Muscle of leg (tissue), 11 donors: ENCODE data around the gene SLCO2A1. TPM values are rescaled to one million over a fixed set of nuclear protein-coding genes. Genes with fewer than 3 reads are reported as not detected.

Experiments used
- DNase-seq: peaks from one replicate; pipeline ENCODE4 v3.0.0; 2013
- H3K27ac ChIP-seq: one replicate; pipeline ENCODE4 v1.5.1; 2013; ENCODE audit warnings: mild to moderate bottlenecking, low read length, control low read depth
- H3K27me3 ChIP-seq: one replicate; pipeline ENCODE4 v1.6.1; 2013; ENCODE audit warnings: low read length; ENCODE audit not compliant: control insufficient read depth, insufficient read depth
- H3K36me3 ChIP-seq: one replicate; pipeline ENCODE4 v1.6.1; 2013; ENCODE audit warnings: low read length; ENCODE audit not compliant: control insufficient read depth, insufficient read depth
- H3K4me1 ChIP-seq: one replicate; pipeline ENCODE4 v1.6.1; 2013; ENCODE audit warnings: low read length; ENCODE audit not compliant: control insufficient read depth, insufficient read depth
- H3K4me3 ChIP-seq: one replicate; pipeline ENCODE4 v1.5.1; 2013; ENCODE audit warnings: low read length, control low read depth
- H3K9me3 ChIP-seq: replicated peaks from 2 replicates; pipeline ENCODE4 v1.6.1; 2013; ENCODE audit warnings: low read depth, low read length; ENCODE audit not compliant: control insufficient read depth
- WGBS: methylation state at CpG from one replicate; pipeline ENCODE4 v1.1.5; 2013; ENCODE audit warnings: missing lambda C conversion rate; ENCODE audit not compliant: insufficient coverage; 5-methylcytosine and 5-hydroxymethylcytosine counted together
- polyA plus RNA-seq, 8 donors: library from polyadenylated mRNA; unstranded; fragments of 120-200 nt; gene quantifications; one replicate each; pipeline versions ENCODE4 v1.2.1 to v1.2.3, GENCODE V29; 2013; ENCODE audit warnings: inconsistent platforms in 1 of 8, low replicate concordance in 1 of 8; ENCODE audit not compliant: insufficient read length in 8 of 8, insufficient read depth in 1 of 8
- total RNA-seq: library from RNA; stranded (reverse); fragments of 120-200 nt; gene quantifications from one replicate; pipeline ENCODE4 v1.2.4, GENCODE V29; 2013

Gene SLCO2A1
- total and polyA plus RNA-seq, 9 donors = 0.49 to 3.9 (median 1.6) TPM

DNA sequence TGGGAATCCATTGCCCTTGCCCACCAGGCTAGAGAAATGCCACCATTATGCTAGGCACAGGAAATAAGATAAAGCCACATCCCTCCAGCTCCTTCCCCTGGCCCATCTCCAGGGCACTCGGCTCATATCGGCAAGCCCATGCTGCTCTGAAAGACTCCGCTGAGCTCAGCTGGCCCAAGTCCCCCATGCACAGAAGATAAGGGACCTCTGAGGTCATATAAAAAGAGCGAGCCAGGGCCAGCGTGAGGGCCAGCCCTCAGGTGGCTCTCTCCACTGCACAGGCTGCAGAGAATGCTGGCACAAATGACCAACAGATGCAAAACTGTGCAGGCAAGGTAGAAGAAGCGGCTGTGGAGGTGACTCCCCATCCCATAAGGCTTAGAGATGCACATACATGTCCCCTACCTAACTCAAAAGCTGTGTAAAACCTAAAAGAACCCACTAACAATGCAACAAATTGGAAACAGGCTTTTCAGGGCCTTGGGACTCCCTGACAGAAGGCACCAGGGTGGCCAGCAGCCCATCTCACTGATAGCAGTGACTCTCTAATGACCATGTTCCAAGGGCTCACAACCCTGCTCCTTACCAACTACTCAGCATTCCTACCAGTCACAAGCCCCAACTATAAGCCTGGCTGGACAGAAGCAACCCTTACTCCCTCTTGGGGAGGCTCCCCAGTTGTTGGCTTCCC, 137.0 kb downstream of the SLCO2A1 start:
- H3K27ac ChIP-seq = no peak overlapping the region
- 74% methylated on average over 6 of the region's 6 CpGs for WGBS
- no peak for DNase-seq
- H3K9me3 ChIP-seq = no peaks in the 10 kb centered on the region
- H3K36me3 ChIP-seq = no peaks in the 10 kb centered on the region
- peaks cover 30% of the 10 kb centered on the region for H3K27me3 ChIP-seq
- peaks cover 40% of the 10 kb centered on the region for H3K4me1 ChIP-seq
- no peak overlapping the region for H3K4me3 ChIP-seq

- peaks cover 21% of the 10 kb centered on the region for H3K27me3 ChIP-seq
- no peaks in the 10 kb centered on the region for H3K36me3 ChIP-seq
- peak overlapping the region; percentile 42 for H3K27ac ChIP-seq
- H3K4me1 ChIP-seq = peaks cover 40% of the 10 kb centered on the region
- no peak for DNase-seq
- no peaks in the 10 kb centered on the region for H3K9me3 ChIP-seq
- H3K4me3 ChIP-seq = no peak overlapping the region
- 72% methylated on average over 7 of the region's 11 CpGs for WGBS
These were observed 137.9 kb downstream of the SLCO2A1 start for GRCh38 chr3:133891662-133892378.

DNA sequence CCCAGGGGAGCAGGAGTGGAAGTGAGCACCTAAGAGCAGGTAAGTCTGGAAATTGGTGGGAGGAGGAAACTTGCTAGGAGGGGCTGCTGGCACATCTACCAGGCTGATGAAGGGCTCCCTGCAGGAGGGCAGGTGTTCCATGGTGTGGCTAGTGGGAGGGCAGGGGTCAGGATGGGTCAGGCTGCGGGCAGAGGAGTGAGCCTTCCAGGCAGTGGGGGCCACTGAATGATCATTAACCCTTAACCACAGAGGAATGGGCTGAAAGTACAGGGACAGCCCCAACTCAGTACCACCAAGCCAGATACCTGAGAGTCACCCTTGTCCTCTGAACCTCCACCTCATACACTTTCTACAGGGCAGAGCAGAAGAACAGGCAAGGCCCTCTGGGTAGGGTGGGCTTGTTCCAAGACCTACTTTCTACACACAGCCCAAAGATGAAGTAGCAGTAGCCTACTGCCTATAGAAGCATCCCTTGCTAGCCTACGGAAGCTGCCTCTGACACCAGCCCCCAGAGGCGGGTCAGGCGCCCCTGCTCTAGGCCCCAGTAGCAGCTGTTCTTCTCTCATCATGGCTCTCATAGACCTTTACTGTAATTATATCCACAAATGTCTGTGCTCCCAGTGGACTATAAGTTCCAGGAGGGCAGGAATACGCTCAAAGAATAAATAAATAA, 138.6 kb downstream of the SLCO2A1 start:
- DNase-seq = no peak
- no peaks in the 10 kb centered on the region for H3K9me3 ChIP-seq
- 100% methylated on average over 1 of the region's 5 CpGs for WGBS
- peaks cover 14% of the 10 kb centered on the region for H3K27me3 ChIP-seq
- no peak overlapping the region for H3K4me3 ChIP-seq
- H3K27ac ChIP-seq = peak overlapping the region; percentile 42
- H3K4me1 ChIP-seq = peaks cover 35% of the 10 kb centered on the region
- no peaks in the 10 kb centered on the region for H3K36me3 ChIP-seq

DNA sequence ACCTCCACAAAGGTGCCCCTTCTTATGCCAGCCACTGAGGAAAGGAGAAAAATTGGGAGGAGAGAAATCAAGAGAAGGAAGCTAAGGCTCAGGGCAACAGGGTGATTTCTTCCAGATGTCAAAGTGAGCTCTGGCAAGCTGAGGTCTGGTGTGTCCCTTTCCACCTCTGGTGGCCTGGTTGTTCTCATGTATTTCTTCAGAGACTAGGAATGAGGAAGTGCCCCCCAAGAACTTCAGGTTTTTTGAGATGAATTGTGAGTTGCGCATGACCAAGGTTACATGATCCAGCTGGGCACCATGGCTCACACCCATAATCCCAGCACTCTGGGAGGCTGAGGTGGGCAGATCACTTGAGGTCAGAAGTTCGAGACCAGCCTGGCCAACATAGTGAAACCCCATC, 139.7 kb downstream of the SLCO2A1 start:
- Histone ChIP-seq H3K27ac (no peak overlapping the region), H3K4me1 (peaks cover 32% of the 10 kb centered on the region), H3K9me3 (no peaks in the 10 kb centered on the region), H3K27me3 (peaks cover 9% of the 10 kb centered on the region), H3K36me3 (no peaks in the 10 kb centered on the region), H3K4me3 (no peak overlapping the region)
- no peak for DNase-seq
- WGBS = 100% methylated on average over 1 of the region's 2 CpGs

GRCh38 chr3:133888726-133889340, 140.9 kb downstream of the SLCO2A1 start:
- H3K4me3 ChIP-seq = no peak overlapping the region
- peaks cover 23% of the 10 kb centered on the region for H3K4me1 ChIP-seq
- H3K36me3 ChIP-seq = no peaks in the 10 kb centered on the region
- peaks cover 1% of the 10 kb centered on the region for H3K27me3 ChIP-seq
- no peak overlapping the region for H3K27ac ChIP-seq
- H3K9me3 ChIP-seq = no peaks in the 10 kb centered on the region
- WGBS = no CpG with 5 or more reads among the region's 9 CpGs
- no peak for DNase-seq

GRCh38 chr3:133887803-133888703, 141.7 kb downstream of the SLCO2A1 start:
- H3K27me3 ChIP-seq = no peaks in the 10 kb centered on the region
- H3K4me3 ChIP-seq = no peak overlapping the region
- DNase-seq = no peak
- H3K9me3 ChIP-seq = no peaks in the 10 kb centered on the region
- no peak overlapping the region for H3K27ac ChIP-seq
- WGBS = 42% methylated on average over 7 of the region's 8 CpGs
- H3K36me3 ChIP-seq = no peaks in the 10 kb centered on the region
- peaks cover 21% of the 10 kb centered on the region for H3K4me1 ChIP-seq

DNA sequence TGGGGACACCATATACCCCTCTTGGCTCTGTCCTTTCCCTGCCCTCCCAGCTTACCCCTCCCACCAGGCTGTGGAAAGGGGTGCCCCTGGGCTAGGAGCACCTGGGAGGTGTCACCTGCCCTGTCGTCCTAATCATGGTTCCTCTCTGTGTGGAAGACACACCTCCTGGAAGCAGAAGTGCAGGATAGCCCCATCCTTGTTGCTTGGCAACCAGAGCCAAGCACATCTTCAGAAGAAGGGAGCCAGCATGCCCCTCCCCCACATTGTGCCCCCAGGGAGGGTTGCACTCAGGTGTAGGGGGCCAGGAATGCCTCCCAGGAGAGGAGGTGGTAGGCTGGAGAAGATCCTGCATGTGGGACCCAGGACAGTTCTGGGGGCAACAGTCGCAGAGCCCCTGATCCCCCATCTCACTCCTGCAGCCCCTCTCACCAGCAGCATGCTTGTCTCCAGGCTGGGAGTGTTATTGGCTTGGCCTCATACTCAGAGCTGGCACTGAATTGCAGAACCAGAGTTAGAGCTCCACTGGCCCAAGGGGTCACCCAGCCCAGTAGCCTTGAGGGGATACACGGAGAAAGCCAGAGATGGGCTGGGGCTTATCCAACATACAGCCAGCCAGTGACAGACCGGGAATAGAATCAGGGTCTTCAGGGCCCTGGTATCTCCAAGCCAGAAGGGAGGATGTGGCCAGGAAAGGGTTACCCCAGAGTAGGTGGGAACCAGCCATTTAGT, 142.5 kb downstream of the SLCO2A1 start:
- no peak overlapping the region for H3K4me3 ChIP-seq
- H3K27me3 ChIP-seq = no peaks in the 10 kb centered on the region
- H3K36me3 ChIP-seq = no peaks in the 10 kb centered on the region
- peaks cover 13% of the 10 kb centered on the region for H3K4me1 ChIP-seq
- 54% methylated on average over 3 of the region's 4 CpGs for WGBS
- H3K27ac ChIP-seq = no peak overlapping the region
- DNase-seq = no peak
- no peaks in the 10 kb centered on the region for H3K9me3 ChIP-seq

- no peak for DNase-seq
- H3K36me3 ChIP-seq = no peaks in the 10 kb centered on the region
- H3K27me3 ChIP-seq = no peaks in the 10 kb centered on the region
- H3K4me1 ChIP-seq = peaks cover 4% of the 10 kb centered on the region
- WGBS = 81% methylated on average over 3 of the region's 7 CpGs
- no peaks in the 10 kb centered on the region for H3K9me3 ChIP-seq
- no peak overlapping the region for H3K27ac ChIP-seq
- no peak overlapping the region for H3K4me3 ChIP-seq
These were observed 143.5 kb downstream of the SLCO2A1 start for GRCh38 chr3:133886031-133886722.
